Omental fat pad (tissue), 4 donors: ENCODE measurements around the gene ZNF652. TPM values are rescaled to one million over a fixed set of nuclear protein-coding genes. Genes with fewer than 3 reads are reported as not detected.

Source experiments
- ATAC-seq: fragments of 150-250 bp; one replicate; pipeline ENCODE4 v1.9.1; 2016; ENCODE audit warnings: mild to moderate bottlenecking, moderate library complexity; ENCODE audit not compliant: low FRiP score
- DNase-seq: peaks from one replicate; pipeline ENCODE4 v3.0.0-alpha.2; 2019; ENCODE audit warnings: low spot score
- CTCF ChIP-seq, 3 donors: fragments of 450-650 bp; IDR thresholded peaks; one replicate each; pipeline ENCODE4 v1.5.1; 2016 to 2017; ENCODE audit warnings: antibody characterized with exemption in 3 of 3, mild to moderate bottlenecking in 3 of 3, moderate library complexity in 2 of 3
- total RNA-seq, 4 donors: library from RNA; depleted of rRNA; stranded (reverse); fragments of >200 nt; gene quantifications; one replicate each; pipeline ENCODE4 v1.1.0, GENCODE V29; 2016

Gene ZNF652
- total RNA-seq, 4 donors from 2014 or later: 22.9 to 50.0 (median 31.0) TPM

- DNase-seq: no peak
- ATAC-seq: no peak
- TF ChIP-seq CTCF (IDR thresholded peaks at IDR 0.05): no peak
Measured at GRCh38 chr17:49359990-49360795, 1.9 kb downstream of the ZNF652 start.

GRCh38 chr17:49358641-49359247 is 3.3 kb downstream of the ZNF652 start:
- DNase-seq (no peak), ATAC-seq (no peak)
- TF ChIP-seq CTCF (IDR thresholded peaks at IDR 0.05): no peak

GRCh38 chr17:49357516-49357915 is 4.5 kb downstream of the ZNF652 start:
- TF ChIP-seq CTCF (IDR thresholded peaks at IDR 0.05): no peak
- DNase-seq (no peak), ATAC-seq (no peak)

- DNase-seq: no peak
- no peak for TF ChIP-seq CTCF (IDR thresholded peaks at IDR 0.05)
- ATAC-seq: no peak
Measured at GRCh38 chr17:49356320-49356719, 5.7 kb downstream of the ZNF652 start.

GRCh38 chr17:49353607-49354006 is 8.4 kb downstream of the ZNF652 start:
- no peak for TF ChIP-seq CTCF (IDR thresholded peaks at IDR 0.05)
- ATAC-seq (peak; percentile 37), DNase-seq (no peak)

GRCh38 chr17:49352587-49353154 is 9.4 kb downstream of the ZNF652 start:
- DNase-seq (no peak), ATAC-seq (no peak)
- TF ChIP-seq CTCF (IDR thresholded peaks at IDR 0.05): no peak
